NCI-H226 (cell line): ENCODE results near the gene MYBPC1.
"Not testable (repeated sequence)": the region's sequence is repeated elsewhere in the genome, so short reads cannot be mapped to it uniquely, and the experiment has no call there.

ENCODE experiments used
- DNase-seq: peaks from one replicate; pipeline ENCODE4 v3.0.0-alpha.2; 2015

Gene MYBPC1

GRCh38 chr12:101697197-101697929 lies 102.6 kb downstream of the MYBPC1 start, which contains the start of gene CHPT1:
Gene CHPT1 (plus strand): TSS chr12:101697640. CDS start chr12:101697862, 222 bp downstream.
- DNase-seq, result peak; percentile 8

- DNase-seq, result no peak
Observed at GRCh38 chr12:101697930-101698799, 103.4 kb downstream of the MYBPC1 start.

DNA sequence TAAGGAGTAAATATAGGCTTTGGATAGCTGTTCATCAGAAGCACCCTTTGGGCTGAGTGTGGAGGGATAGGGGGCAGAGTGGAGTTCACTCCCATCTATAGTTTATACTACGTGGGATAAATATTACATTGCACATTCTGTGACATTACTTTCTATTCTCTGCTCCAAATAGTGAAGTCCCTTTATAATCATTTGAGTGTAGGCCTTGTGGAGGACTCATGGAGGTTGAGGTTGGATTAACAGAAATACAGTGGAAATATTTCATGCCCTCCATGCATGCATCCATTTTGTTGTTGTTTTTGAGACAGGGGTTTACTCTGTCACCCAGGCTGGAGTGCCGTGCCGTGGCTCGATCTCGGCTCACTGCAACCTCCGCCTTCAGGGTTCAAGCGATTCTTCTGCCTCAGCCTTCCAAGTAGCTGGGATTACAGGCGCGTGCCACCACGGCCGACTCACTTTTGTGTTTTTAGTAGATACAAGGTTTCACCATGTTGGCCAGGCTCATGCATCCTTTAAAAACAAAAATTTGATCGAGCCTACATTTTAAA lies 104.1 kb downstream of the MYBPC1 start:
- no peak for DNase-seq

DNA sequence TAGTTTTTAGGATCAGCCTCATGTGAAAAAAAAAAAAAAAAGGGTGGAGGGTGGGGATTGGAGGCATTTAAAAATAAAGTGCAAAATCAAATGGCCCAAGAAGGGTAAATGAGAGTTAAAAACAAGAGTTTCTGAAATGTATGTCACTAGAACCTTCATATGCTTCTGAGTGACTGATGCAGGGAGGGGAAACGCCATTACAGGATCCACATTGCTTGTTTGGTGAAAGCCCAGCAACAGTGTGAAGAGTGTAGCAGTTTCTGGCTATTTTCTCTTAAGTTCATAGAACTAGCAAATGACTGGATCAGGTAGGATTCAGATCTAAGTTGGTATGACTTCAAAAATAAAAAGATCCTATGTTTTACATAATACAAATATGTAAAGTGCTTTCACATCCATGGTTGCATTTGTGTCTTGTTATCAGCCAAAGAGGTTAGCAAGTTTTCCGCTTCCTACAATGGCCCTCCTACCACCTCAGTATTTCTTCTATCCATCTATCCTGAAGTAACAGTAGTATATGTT lies 105.6 kb downstream of the MYBPC1 start:
- DNase-seq, result no peak

- no peak for DNase-seq
Observed at GRCh38 chr12:101703487-101703886, 108.7 kb downstream of the MYBPC1 start.

GRCh38 chr12:101706403-101706802 lies 111.6 kb downstream of the MYBPC1 start:
- DNase-seq, result no peak

- peak; percentile 76 for DNase-seq
Observed at GRCh38 chr12:101707131-101707782, 112.5 kb downstream of the MYBPC1 start.

GRCh38 chr12:101710288-101710687 lies 115.5 kb downstream of the MYBPC1 start:
- no peak for DNase-seq

DNA sequence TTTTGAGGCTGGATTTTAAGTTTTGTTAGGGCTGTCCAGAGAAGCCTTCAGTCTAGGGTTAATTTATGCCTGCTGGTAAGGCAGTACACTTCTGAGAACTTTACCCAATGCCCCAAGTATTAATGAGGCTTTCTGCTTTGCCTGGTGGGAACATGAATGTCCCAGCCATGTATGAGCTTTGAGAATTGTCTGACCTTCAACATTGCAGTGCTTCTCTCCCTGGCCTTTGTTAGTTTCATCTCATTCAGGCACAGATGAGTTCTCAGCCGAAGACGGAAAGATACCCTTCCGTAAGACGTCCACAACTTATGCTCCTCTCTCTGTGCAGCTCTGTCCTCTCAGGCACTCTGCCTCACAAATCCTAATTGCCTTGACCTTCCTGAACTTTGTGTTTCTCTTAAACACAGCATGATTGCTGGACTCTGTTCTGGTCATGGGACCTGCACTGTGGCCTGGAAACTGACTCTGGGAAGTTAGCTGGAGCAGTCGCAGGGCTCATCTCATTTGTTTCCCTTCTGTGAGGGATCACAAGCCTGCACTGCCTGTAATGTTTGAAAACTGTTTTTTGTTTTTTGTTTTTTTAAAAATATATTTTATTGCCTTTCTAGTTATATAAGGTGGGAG lies 118.4 kb downstream of the MYBPC1 start:
- DNase-seq, result no peak

DNA sequence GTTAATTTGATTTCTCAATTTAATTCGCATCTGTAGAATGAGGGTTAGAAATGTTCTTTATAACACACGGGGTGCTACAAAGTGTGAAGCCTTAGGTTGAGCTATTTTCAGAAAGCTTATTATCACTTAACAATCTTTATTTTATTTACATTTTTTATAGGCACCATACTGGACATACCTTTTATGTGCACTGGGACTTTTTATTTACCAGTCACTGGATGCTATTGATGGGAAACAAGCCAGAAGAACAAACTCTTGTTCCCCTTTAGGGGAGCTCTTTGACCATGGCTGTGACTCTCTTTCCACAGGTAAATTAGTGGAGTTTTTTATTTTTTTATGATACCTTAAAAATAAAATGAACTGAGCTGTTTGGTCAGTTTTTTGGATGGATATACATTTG lies 119.2 kb downstream of the MYBPC1 start:
- DNase-seq, result no peak

- DNase-seq, result no peak
Observed at GRCh38 chr12:101714877-101715444, 120.2 kb downstream of the MYBPC1 start.

DNA sequence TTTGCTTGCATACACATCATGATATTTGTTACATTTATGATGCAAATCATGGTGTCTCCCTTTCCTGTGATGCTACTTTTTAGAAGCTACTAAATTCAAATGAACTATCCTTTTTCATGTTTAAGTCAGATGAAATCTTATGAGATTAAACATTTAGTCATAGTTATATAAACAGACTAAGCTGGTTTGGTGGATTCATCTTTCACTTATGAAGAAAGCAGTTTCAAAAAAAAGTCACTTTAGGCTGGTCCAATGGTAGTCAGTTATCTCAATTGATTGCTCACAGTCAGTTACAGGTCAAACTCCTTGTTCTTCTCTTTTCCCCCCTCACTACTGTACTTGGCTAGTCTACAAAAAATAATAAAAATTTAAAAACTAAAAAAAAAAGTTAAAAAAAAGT lies 124.8 kb downstream of the MYBPC1 start:
- no peak for DNase-seq

DNA sequence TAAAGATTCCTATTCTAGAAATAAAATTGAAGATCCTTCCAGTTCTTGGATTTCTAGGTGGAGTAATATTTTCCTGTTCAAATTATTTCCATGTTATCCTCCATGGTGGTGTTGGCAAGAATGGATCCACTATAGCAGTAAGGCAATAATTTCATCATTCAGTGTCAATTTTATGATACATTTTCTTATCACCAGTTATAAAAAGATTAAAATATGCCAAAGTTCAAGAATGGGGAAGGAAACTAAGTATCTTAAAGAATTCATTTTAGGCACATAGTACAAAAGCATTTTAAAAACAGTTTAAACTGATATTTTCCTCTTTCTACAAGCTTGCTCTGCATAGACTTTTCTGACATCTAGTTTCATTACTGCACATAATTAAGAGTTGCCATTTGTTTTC lies 125.3 kb downstream of the MYBPC1 start:
- DNase-seq, result no peak

GRCh38 chr12:101722392-101722791 lies 127.6 kb downstream of the MYBPC1 start:
- no peak for DNase-seq

- no peak for DNase-seq
Observed at GRCh38 chr12:101727098-101727497, 132.3 kb downstream of the MYBPC1 start.

DNA sequence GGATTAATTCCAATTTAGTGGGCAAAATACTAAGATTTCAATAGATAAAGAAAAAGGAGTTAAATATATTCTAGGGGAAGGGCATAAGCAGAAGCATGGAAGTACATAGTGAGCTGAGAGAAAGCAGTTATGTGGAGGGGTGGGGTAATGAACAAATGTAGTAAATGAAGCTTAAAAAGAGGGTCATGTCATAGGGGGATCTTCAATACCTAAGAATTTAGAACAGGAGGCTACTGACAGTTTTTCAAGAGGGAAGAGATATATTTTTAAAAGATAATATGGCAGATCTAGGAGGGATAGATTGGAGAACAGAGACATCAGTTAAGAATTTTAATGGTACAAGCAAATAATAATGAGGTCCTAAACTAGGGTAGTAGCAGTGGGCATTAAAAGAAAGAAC lies 135.1 kb downstream of the MYBPC1 start:
- DNase-seq, result no peak

GRCh38 chr12:101732318-101732717 lies 137.5 kb downstream of the MYBPC1 start:
- no peak for DNase-seq

DNA sequence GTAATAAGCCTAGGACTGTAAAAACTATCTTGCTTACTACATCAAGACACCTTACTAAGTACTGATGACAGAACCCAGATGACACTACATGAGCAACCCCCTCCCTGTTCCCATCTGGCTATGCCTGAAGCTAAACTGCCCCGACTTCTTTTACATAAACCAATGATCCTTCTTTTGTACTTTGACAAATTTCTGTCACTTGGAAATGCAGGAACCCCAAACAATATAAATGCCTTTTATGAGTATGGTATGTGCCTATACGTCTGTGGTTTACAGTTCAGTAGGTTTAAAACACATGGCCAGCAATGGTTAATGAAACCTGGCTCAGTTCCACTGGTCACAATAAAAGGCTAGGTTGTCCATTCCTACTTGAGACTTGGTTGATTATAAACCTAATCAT lies 138.4 kb downstream of the MYBPC1 start:
- no peak for DNase-seq

GRCh38 chr12:101734482-101734881 lies 139.7 kb downstream of the MYBPC1 start:
- DNase-seq, result not testable (repeated sequence)
